Skeletal muscle tissue (tissue), 4 donors: ENCODE measurements around the gene LGALS16. TPM values are rescaled to one million over a fixed set of nuclear protein-coding genes. Genes with fewer than 3 reads are reported as not detected.
"Not testable (repeated sequence)": the region's sequence is repeated elsewhere in the genome, so short reads cannot be mapped to it uniquely, and the experiment has no call there.

Experiments used
- H3K27ac ChIP-seq: one replicate; pipeline ENCODE4 v1.7.0; 2013; ENCODE audit warnings: mild to moderate bottlenecking, low read depth, low read length, inconsistent platforms
- H3K27me3 ChIP-seq, 3 donors: one replicate each; pipeline ENCODE4 v1.7.0; 2013; ENCODE audit warnings: low read length in 3 of 3; ENCODE audit not compliant: control insufficient read depth in 3 of 3, insufficient read depth in 3 of 3
- H3K36me3 ChIP-seq, 3 donors: one replicate each; pipeline ENCODE4 v1.7.0; 2013; ENCODE audit warnings: low read length in 3 of 3; ENCODE audit not compliant: control insufficient read depth in 3 of 3, insufficient read depth in 3 of 3
- H3K4me1 ChIP-seq, 3 donors: one replicate each; pipeline ENCODE4 v1.7.0; 2013; ENCODE audit warnings: low read length in 3 of 3, mild to moderate bottlenecking in 3 of 3; ENCODE audit not compliant: control insufficient read depth in 3 of 3, insufficient read depth in 3 of 3
- H3K4me3 ChIP-seq, 3 donors: one replicate each; pipeline ENCODE4 v1.7.0; 2013; ENCODE audit warnings: low read length in 3 of 3
- H3K9ac ChIP-seq, 3 donors: one replicate each; pipeline ENCODE4 v1.7.0; 2013; ENCODE audit warnings: low read length in 3 of 3, mild to moderate bottlenecking in 3 of 3, moderate library complexity in 2 of 3, low read depth in 1 of 3
- H3K9me3 ChIP-seq, 3 donors: one replicate each; pipeline ENCODE4 v1.7.0; 2013; ENCODE audit warnings: low read length in 3 of 3; ENCODE audit not compliant: control insufficient read depth in 3 of 3
- total RNA-seq: library from RNA; depleted of rRNA; stranded (reverse); fragments of >200 nt; gene quantifications from one replicate; pipeline ENCODE4 v1.2.3, GENCODE V29; 2014
- donor health status: Osteomylitis.

Gene LGALS16
- total RNA-seq, 1 donor from 2014 or later, result not detected

DNA sequence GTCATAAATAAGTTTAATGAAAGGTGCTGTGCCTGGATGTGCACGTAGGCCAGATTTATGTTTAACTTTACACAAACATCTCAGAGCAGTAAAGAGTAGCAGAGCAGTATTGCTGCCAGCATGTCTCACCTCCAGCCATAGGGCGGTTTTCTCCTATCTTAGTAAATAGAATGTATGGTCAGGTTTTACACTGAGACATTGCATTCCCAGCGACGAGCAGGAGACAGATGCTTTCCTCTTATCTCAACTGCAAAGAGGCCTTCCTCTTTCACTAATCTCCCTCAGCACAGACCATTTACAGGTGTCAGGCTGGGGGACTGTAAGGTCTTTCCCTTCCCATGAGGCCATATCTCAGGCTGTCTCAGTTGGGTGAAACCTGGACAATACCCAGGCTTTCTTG, 32.9 kb downstream of the LGALS16 start:
- not testable (repeated sequence) for H3K9me3 ChIP-seq, H3K36me3 ChIP-seq, H3K4me1 ChIP-seq, H3K4me3 ChIP-seq, H3K27me3 ChIP-seq, H3K27ac ChIP-seq, H3K9ac ChIP-seq

DNA sequence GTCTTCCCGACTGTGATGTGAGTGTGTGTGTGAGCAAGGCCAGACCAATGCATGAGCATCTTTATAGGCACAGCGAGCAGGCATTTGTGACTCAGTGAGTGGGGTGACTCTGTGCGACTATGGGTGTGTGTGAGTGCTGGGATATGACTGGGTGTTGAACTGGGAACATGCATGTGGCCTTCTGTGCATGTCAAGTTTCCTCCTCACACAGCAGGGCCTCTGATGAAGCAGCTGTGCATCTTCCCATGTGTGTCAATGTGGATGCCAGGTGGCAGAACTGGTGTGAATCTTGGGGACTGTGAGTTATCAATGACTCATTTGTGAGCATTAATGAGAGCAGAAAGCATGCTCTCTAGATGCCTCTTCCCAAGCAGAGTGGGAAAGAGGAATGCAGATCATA, 36.5 kb downstream of the LGALS16 start:
- H3K9me3 ChIP-seq, result no peaks in the 10 kb centered on the region
- no peak overlapping the region for H3K4me3 ChIP-seq
- H3K9ac ChIP-seq, result no peak overlapping the region
- H3K27ac ChIP-seq, result no peak overlapping the region
- peaks cover 0 to 2% (median 0%) of the 10 kb centered on the region in 3 donors for H3K27me3 ChIP-seq
- H3K4me1 ChIP-seq, result no peaks in the 10 kb centered on the region
- no peaks in the 10 kb centered on the region for H3K36me3 ChIP-seq

DNA sequence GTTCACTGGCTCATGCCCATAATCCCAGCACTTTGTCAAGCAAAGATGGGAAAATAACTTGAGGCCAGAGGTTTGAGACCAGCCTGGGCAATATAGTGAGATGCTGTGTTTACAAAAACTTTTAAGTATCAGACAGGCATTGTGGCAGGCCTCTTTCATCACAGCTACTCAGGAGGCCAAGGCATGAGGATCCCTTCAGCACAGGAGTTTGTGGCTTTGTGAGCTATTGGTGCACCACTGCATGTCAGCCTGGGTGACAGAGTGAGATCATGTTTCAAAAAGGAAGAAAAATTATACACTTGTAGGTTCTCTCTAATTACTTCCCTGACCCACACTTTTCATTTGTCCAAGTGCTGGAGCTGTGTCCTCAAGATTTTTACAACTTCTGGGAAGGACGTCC, 37.1 kb downstream of the LGALS16 start:
- peaks cover 0 to 2% (median 0%) of the 10 kb centered on the region in 3 donors for H3K27me3 ChIP-seq
- H3K9ac ChIP-seq, result no peak overlapping the region
- no peak overlapping the region for H3K27ac ChIP-seq
- H3K4me3 ChIP-seq, result no peak overlapping the region
- H3K4me1 ChIP-seq, result no peaks in the 10 kb centered on the region
- H3K9me3 ChIP-seq, result no peaks in the 10 kb centered on the region
- H3K36me3 ChIP-seq, result no peaks in the 10 kb centered on the region

DNA sequence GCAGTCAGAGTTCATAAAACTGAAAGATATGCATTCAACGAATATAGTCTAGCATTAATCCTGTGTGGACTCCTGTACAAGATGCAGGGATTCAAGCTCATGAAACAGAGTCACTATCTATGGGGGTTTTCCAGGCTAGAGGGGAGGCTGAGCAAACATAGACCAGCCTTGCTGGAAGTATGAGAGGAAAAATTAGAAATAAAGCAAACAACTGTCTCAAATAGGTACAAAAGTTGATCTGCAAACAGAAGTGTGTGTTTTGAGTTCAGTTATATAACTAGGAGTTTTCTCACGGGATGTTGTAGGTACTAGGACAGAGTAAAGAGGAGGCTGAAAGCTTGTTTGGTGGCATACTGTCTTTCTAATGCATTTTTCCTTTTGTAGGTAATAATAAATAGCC, 40.0 kb downstream of the LGALS16 start:
- Histone ChIP-seq H3K27me3 (peaks cover 0 to 2% (median 0%) of the 10 kb centered on the region in 3 donors), H3K4me1 (no peaks in the 10 kb centered on the region), H3K9ac (no peak overlapping the region), H3K9me3 (no peaks in the 10 kb centered on the region), H3K27ac (no peak overlapping the region), H3K4me3 (no peak overlapping the region), H3K36me3 (no peaks in the 10 kb centered on the region)

DNA sequence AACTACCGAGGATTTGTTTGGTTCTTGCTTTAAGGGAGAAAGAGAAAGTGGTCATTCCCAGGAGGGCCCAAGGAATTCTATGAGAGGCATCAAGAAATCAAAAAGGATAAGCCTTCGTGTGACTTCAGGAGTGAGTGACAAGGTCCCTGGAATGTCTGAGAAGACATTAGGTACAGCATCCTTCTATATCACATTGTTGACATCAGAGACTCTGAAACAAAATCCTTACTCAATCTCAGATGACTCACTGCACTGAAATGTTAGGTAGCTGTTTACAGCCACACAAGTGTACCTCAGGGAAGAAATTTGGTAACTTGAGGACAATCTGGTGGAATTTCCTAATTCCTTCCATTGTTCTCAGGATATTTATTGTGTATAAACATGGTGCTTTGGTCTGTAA, 40.7 kb downstream of the LGALS16 start:
- Histone ChIP-seq H3K9me3 (no peaks in the 10 kb centered on the region), H3K9ac (no peak overlapping the region), H3K4me1 (no peaks in the 10 kb centered on the region), H3K27ac (no peak overlapping the region), H3K27me3 (peaks cover 0 to 2% (median 0%) of the 10 kb centered on the region in 3 donors), H3K4me3 (no peak overlapping the region), H3K36me3 (no peaks in the 10 kb centered on the region)

DNA sequence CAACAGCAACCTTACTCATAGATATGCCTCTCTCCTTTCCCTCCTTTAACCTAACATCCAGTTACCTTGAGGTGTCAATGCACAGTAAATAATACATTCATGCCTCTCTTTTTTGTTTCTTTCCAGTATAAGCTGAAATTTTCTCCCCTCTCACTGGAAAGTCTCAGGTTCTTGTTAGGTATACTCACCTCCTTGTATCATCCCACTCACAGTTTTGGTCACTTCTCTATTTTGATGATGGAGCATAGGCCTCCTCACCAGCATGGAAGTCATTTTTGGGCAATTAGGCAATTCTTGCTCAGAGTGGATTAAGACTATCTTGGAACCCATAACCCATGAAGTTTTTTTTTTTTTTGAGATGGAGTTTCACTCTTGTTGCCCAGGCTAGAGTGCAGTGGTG, 42.8 kb downstream of the LGALS16 start:
- no peak overlapping the region for H3K27ac ChIP-seq
- H3K27me3 ChIP-seq, result peaks cover 0 to 2% (median 0%) of the 10 kb centered on the region in 3 donors
- no peaks in the 10 kb centered on the region for H3K4me1 ChIP-seq
- no peak overlapping the region for H3K4me3 ChIP-seq
- no peak overlapping the region for H3K9ac ChIP-seq
- no peaks in the 10 kb centered on the region for H3K36me3 ChIP-seq
- H3K9me3 ChIP-seq, result no peaks in the 10 kb centered on the region

DNA sequence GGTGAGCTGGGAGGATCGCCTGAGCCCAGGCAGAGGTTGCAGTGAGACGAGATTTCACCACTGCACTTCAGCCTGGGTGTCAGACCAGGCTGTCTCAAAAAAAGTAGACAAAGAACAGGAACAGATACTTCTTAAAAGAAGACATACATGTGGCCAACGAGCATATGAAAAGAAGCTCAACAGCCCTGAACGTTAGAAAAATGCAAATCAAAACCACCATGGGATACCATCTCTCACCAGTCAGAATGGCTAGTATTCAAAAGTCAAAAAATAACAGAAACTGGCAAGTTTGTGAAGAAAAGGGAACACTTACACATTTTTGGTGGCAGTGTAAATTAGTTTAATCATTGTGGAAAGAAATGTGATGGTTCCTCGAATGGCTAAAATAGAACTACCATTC, 45.6 kb downstream of the LGALS16 start:
- Histone ChIP-seq H3K4me3 (no peak overlapping the region), H3K9ac (no peak overlapping the region), H3K4me1 (no peaks in the 10 kb centered on the region), H3K27ac (no peak overlapping the region), H3K36me3 (no peaks in the 10 kb centered on the region), H3K9me3 (no peaks in the 10 kb centered on the region), H3K27me3 (peaks cover 0 to 5% (median 0%) of the 10 kb centered on the region in 3 donors)

DNA sequence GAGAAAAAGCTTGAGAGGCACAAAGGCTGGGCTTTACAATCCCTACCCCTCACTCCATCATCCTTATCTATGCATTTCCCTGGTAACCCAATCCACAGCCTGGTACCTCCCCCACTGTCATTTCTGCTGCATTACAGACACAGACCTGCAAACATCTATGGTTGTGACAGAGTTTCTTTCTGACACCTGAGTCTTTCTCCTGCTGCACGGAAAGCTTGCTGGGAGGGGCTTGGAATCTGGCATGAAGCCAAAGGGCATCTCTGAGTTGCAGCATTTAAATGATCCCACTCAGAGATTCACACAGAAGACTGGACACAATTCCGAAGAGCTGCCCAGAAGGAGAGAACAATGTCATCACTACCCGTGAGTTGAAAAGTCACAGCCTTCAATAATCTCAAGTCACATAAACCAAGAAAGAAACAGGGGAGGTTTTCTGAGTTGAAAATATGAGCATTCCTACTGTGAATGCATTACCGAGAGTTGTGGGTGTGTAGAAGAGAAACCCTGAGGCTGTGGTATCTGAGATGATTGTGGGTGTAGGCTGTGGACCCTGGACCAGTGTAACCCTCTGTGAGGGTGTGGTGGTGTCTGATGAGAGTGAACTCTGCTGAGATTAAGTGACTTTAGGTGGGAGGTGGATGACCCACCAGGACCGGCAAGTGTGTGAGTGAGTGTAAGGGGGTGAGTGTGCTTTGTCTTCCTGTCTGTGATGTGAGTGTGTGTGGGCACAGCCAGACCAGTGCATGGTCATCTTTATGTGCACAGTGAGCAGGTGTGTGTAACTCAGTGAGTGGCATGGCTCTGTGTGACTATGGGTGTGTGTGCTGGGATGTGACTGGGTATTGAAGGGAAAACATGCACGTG, 48.7 kb downstream of the LGALS16 start, which contains the start of gene LGALS14:
Gene LGALS14, plus strand, starts transcription at position 301 of the 864 bp plus-strand sequence. Its CDS starts 48 bp downstream, at position 349.
- Histone ChIP-seq H3K36me3 (no peaks in the 10 kb centered on the region), H3K4me3 (no peak within 1 kb of the TSS), H3K4me1 (no peaks in the 10 kb centered on the region), H3K27me3 (peaks cover 0 to 8% (median 0%) of the 10 kb centered on the region in 3 donors), H3K9ac (no peak within 1 kb of the TSS), H3K9me3 (no peaks in the 10 kb centered on the region), H3K27ac (no peak within 1 kb of the TSS)

DNA sequence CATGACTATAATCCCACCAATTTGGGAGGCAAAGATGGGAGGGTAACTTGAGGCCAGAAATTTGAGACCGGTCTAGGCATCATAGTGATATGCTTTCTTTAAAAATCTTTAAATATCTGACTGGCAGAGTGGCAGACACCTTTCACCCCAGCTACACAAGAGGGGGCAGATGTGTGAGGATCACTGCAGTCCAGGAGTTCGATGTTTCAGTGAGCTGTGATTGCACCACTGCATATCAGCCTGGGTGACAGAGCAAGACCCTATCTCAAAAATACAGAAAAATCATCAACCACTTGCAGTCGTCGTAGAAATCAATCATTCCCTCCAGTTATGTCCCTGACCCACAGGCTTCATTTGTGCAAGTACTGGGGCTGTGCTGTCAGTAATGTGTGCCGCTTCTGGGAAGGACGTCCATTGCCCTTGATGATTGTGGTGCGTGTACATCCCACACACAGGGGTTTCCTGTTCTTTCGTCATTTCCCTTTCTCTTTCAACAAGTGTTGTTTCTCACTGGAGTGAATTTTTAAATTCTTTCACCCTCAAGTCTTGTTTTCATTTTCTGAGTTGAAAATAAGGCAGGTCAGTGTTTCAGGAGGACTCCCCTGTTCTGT, 50.0 kb downstream of the LGALS16 start:
- Histone ChIP-seq H3K27me3 (peaks cover 0 to 10% (median 0%) of the 10 kb centered on the region in 3 donors), H3K9ac (no peak overlapping the region), H3K4me3 (no peak overlapping the region)

DNA sequence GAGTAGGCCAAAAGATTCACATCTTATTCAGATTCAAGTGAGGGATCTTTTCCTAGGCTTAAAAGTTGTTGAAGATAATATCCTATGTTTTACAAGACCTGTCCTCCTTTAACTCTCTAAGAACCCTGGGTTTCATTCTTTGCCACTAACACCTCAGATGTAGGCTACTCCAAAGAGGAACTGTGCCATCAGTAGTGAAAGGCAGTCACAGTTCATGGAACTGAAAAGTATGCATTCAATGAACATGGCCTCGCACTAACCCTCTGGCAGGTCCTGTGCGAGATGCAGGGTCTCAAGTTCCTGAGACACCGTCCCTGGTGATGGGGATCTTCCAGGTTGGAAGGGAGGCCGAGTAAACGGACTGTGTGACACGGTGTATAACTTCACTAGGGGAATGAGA, 52.9 kb downstream of the LGALS16 start:
- Histone ChIP-seq H3K27me3 (peaks cover 0 to 10% (median 0%) of the 10 kb centered on the region in 3 donors), H3K4me3 (no peak overlapping the region), H3K36me3 (no peaks in the 10 kb centered on the region), H3K9me3 (no peaks in the 10 kb centered on the region), H3K27ac (no peak overlapping the region), H3K4me1 (no peaks in the 10 kb centered on the region), H3K9ac (no peak overlapping the region)

More for the DNA sequence above, 50.0 kb downstream of the LGALS16 start:
- H3K4me1 ChIP-seq, result no peaks in the 10 kb centered on the region
- no peak overlapping the region for H3K27ac ChIP-seq
- no peaks in the 10 kb centered on the region for H3K9me3 ChIP-seq
- H3K36me3 ChIP-seq, result no peaks in the 10 kb centered on the region
